MCF 10A (cell line): ENCODE data around the gene TMEM184A. TPM values are rescaled to one million over a fixed set of nuclear protein-coding genes. Genes with fewer than 3 reads are reported as not detected.
"Not testable (repeated sequence)": the region's sequence is repeated elsewhere in the genome, so short reads cannot be mapped to it uniquely, and the experiment has no call there.

Experiments used
- BruUV-seq: library from RNA; stranded (reverse); fragments of 400-500 nt; replicated peaks from 2 replicates; lab custom pipeline; 2021; lab: Mats Ljungman, UMichigan
- CTCF ChIA-PET: fragments of 300-600 bp; sonication (Branson Sonifier 250); formaldehyde crosslinking; extraction: SDS; loops from one replicate; lab custom pipeline; 2021; ENCODE audit warnings: antibody characterized with exemption, inconsistent platforms; lab: Yijun Ruan, JAX
- POLR2A ChIA-PET: fragments of 300-600, 350-650 bp; sonication (Branson Sonifier 250); formaldehyde crosslinking; extraction: SDS; loops from one replicate; lab custom pipeline; 2020; ENCODE audit warnings: antibody characterized with exemption, inconsistent platforms; lab: Yijun Ruan, JAX
- DNase-seq: peaks from one replicate; pipeline ENCODE4 v3.0.0-alpha.2; 2018; ENCODE audit not compliant: unreplicated experiment
- H3K27ac Mint-ChIP-seq: one replicate; pipeline ENCODE4 v1.8.0; 2022; ENCODE audit warnings: mild to moderate bottlenecking, low read depth, mixed read lengths; ENCODE audit not compliant: unreplicated experiment
- H3K27me3 Mint-ChIP-seq: one replicate; pipeline ENCODE4 v1.8.0; 2022; ENCODE audit warnings: mixed read lengths; ENCODE audit not compliant: insufficient read depth, unreplicated experiment
- H3K36me3 Mint-ChIP-seq: one replicate; pipeline ENCODE4 v1.8.0; 2022; ENCODE audit warnings: mild to moderate bottlenecking, moderate library complexity, mixed read lengths; ENCODE audit not compliant: insufficient read depth, unreplicated experiment
- H3K4me1 Mint-ChIP-seq: one replicate; pipeline ENCODE4 v1.8.0; 2022; ENCODE audit warnings: mixed read lengths; ENCODE audit not compliant: insufficient read depth, unreplicated experiment
- H3K4me3 Mint-ChIP-seq: one replicate; pipeline ENCODE4 v1.8.0; 2022; ENCODE audit warnings: mild to moderate bottlenecking, moderate library complexity, mixed read lengths; ENCODE audit not compliant: unreplicated experiment
- H3K9me3 Mint-ChIP-seq: one replicate; pipeline ENCODE4 v1.8.0; 2022; ENCODE audit warnings: mixed read lengths; ENCODE audit not compliant: unreplicated experiment
- CTCF ChIP-seq: fragments of 200-600 bp; IDR thresholded peaks from one replicate; pipeline ENCODE4 v1.8.0; 2022; ENCODE audit warnings: antibody characterized with exemption, mild to moderate bottlenecking; ENCODE audit not compliant: unreplicated experiment
- intact Hi-C: fragments of 100-400 bp; cut with micrococcal nuclease; formaldehyde crosslinking; loops from 2 replicates; pipeline ENCODE4 v1.14.1; 2022
- total RNA-seq: library from RNA; stranded (reverse); gene quantifications from 2 replicates; pipeline ENCODE4 v1.2.3, GENCODE V29; 2022

The TMEM184A gene
- total RNA-seq, 1 experiment from 2014 or later = 14.2 TPM

GRCh38 chr7:1585142-1585981, 29.4 kb upstream of the TMEM184A start:
- BruUV-seq = no TSS peak
- TF ChIP-seq CTCF = no peak
- CTCF ChIA-PET = interaction anchor here (0.6 kb wide), 1 partner anchor 610 kb away, joined by 4 read pairs; no protein-coding TSS in a partner anchor
- DNase-seq = no peak
- Mint-ChIP-seq H3K9me3 (no peaks in the 10 kb centered on the region), H3K27me3 (peaks cover 27% of the 10 kb centered on the region), H3K27ac (no peak overlapping the region), H3K36me3 (no peaks in the 10 kb centered on the region), H3K4me3 (no peak overlapping the region), H3K4me1 (no peaks in the 10 kb centered on the region)
- POLR2A ChIA-PET = no interaction called here
- intact Hi-C loops = no loop called here

DNA sequence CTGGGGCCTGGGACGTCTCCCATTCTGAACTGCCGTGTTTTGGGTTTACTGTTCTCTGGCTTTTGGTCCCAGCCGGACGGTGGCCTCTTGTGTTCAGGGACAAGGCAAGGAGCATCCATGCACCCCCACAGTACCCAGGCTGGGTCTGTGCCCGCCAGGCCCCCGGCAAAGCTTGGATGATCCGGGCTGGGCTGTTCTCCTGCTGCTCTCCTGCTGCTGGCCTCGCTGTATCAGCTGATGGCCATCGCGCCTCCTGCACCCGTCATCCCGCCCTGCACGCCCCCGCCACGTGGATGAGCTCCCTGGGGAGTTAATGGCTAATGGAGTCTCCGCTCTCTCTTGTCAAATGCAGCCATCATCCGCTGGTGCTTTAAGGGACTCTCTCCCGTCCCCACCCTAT, 28.7 kb upstream of the TMEM184A start:
- CTCF ChIA-PET = no interaction called here
- H3K4me1 Mint-ChIP-seq = peaks cover 5% of the 10 kb centered on the region
- POLR2A ChIA-PET = no interaction called here
- no TSS peak for BruUV-seq
- DNase-seq = no peak
- TF ChIP-seq CTCF = no peak
- no peaks in the 10 kb centered on the region for H3K9me3 Mint-ChIP-seq
- no peak overlapping the region for H3K4me3 Mint-ChIP-seq
- H3K36me3 Mint-ChIP-seq = no peaks in the 10 kb centered on the region
- no peak overlapping the region for H3K27ac Mint-ChIP-seq
- peaks cover 21% of the 10 kb centered on the region for H3K27me3 Mint-ChIP-seq
- intact Hi-C loops = no loop called here

- H3K4me1 Mint-ChIP-seq, H3K36me3 Mint-ChIP-seq, H3K27ac Mint-ChIP-seq, DNase-seq, POLR2A ChIA-PET, H3K9me3 Mint-ChIP-seq, intact Hi-C loops, BruUV-seq, H3K4me3 Mint-ChIP-seq: not testable (repeated sequence)
- CTCF ChIA-PET = interaction anchor here (0.6 to 1.0 kb wide), 3 partner anchors 73 to 764 kb away, joined by 3 to 5 read pairs (median 4); no protein-coding TSS in a partner anchor
- H3K27me3 Mint-ChIP-seq = peaks cover 23% of the 10 kb centered on the region
Observed at GRCh38 chr7:1583241-1583930, 27.4 kb upstream of the TMEM184A start.

DNA sequence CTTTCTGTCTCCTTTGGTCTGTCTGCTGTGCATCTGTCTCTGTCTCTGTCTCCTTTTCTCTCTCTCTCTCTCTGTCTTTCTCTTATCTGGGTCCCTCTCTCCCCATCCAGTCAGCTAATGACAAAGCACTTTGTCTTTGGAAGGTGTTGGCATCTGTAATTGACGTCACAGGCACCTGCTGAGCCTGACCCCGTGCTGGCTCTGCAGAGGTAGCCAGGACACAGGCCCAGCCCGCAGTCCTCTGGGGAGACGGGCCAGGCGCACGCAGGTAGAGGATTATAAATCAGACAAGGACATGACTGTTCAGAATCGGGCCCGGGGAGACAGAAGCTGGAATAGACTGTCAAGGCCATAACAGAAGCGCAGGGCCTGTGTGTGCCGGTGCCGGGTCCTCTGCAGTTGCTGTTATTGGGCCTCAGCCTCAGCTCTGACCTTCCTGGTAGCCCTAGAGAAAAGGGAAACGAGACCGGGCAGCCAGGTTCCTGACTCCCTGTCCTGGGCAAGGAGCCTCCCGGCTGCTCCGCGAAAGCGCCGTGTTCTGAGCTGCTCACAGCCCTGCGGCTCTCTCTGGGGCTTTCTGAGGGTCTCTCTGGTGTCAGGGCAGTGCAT, 24.5 kb upstream of the TMEM184A start:
- H3K36me3 Mint-ChIP-seq = no peaks in the 10 kb centered on the region
- BruUV-seq = no TSS peak

More for the DNA sequence above, 24.5 kb upstream of the TMEM184A start:
- H3K9me3 Mint-ChIP-seq = peaks cover 8% of the 10 kb centered on the region
- ChIA-PET POLR2A (no interaction called here), CTCF (interaction anchor here (0.8 to 1.2 kb wide), 3 partner anchors 30 to 767 kb away, joined by 3 read pairs; no protein-coding TSS in a partner anchor)
- peaks cover 11% of the 10 kb centered on the region for H3K27me3 Mint-ChIP-seq
- H3K4me3 Mint-ChIP-seq = no peak overlapping the region
- intact Hi-C loops = no loop called here
- no peak for TF ChIP-seq CTCF
- no peak for DNase-seq
- H3K27ac Mint-ChIP-seq = no peak overlapping the region
- H3K4me1 Mint-ChIP-seq = peaks cover 7% of the 10 kb centered on the region
